SH-SY5Y (cell line): ENCODE data around the gene ANKRD39.

Experiments
- GATA2 ChIP-seq: IDR thresholded peaks from 2 replicates; pipeline ENCODE4 v1.6.1; 2011; ENCODE audit warnings: mild to moderate bottlenecking, low read depth, low read length
- GATA3 ChIP-seq: IDR thresholded peaks from 2 replicates; pipeline ENCODE4 v1.6.1; 2011; ENCODE audit warnings: low read depth, mild to moderate bottlenecking, low read length, moderate library complexity

The ANKRD39 gene

GRCh38 chr2:96879545-96880040 is 21.8 kb upstream of the ANKRD39 start:
- TF ChIP-seq GATA3 (no peak), GATA2 (no peak)

GRCh38 chr2:96878796-96879544 is 21.2 kb upstream of the ANKRD39 start:
- TF ChIP-seq GATA2 (no peak), GATA3 (no peak)

GRCh38 chr2:96878171-96878570 is 20.4 kb upstream of the ANKRD39 start:
- TF ChIP-seq GATA2 (no peak), GATA3 (no peak)

- TF ChIP-seq GATA3 (no peak), GATA2 (no peak)
These were observed 19.8 kb upstream of the ANKRD39 start for GRCh38 chr2:96877631-96878092.

GRCh38 chr2:96877042-96877451 is 19.2 kb upstream of the ANKRD39 start:
- no peak for TF ChIP-seq GATA2
- no peak for TF ChIP-seq GATA3

GRCh38 chr2:96876269-96877041 is 18.6 kb upstream of the ANKRD39 start:
- TF ChIP-seq GATA2 (no peak), GATA3 (no peak)

GRCh38 chr2:96875498-96876268 is 17.9 kb upstream of the ANKRD39 start:
- TF ChIP-seq GATA3 (no peak), GATA2 (peak; percentile 85)

- TF ChIP-seq GATA3, result no peak
- no peak for TF ChIP-seq GATA2
These were observed 16.5 kb upstream of the ANKRD39 start for GRCh38 chr2:96874198-96874831.

- TF ChIP-seq GATA2, result no peak
- no peak for TF ChIP-seq GATA3
These were observed 15.9 kb upstream of the ANKRD39 start for GRCh38 chr2:96873651-96874096.

GRCh38 chr2:96872591-96873349 is 15.0 kb upstream of the ANKRD39 start:
- TF ChIP-seq GATA3 (no peak), GATA2 (no peak)

GRCh38 chr2:96870626-96871255 is 12.9 kb upstream of the ANKRD39 start:
- TF ChIP-seq GATA3 (no peak), GATA2 (no peak)

- TF ChIP-seq GATA3 (no peak), GATA2 (no peak)
These were observed 12.2 kb upstream of the ANKRD39 start, which contains the start of gene SEMA4C for GRCh38 chr2:96869822-96870625. Gene SEMA4C (minus strand): TSS chr2:96870080. CDS start chr2:96867886, 2,194 bp downstream.
